Measurements from ENCODE around the gene MIA.

The MIA gene

DNA sequence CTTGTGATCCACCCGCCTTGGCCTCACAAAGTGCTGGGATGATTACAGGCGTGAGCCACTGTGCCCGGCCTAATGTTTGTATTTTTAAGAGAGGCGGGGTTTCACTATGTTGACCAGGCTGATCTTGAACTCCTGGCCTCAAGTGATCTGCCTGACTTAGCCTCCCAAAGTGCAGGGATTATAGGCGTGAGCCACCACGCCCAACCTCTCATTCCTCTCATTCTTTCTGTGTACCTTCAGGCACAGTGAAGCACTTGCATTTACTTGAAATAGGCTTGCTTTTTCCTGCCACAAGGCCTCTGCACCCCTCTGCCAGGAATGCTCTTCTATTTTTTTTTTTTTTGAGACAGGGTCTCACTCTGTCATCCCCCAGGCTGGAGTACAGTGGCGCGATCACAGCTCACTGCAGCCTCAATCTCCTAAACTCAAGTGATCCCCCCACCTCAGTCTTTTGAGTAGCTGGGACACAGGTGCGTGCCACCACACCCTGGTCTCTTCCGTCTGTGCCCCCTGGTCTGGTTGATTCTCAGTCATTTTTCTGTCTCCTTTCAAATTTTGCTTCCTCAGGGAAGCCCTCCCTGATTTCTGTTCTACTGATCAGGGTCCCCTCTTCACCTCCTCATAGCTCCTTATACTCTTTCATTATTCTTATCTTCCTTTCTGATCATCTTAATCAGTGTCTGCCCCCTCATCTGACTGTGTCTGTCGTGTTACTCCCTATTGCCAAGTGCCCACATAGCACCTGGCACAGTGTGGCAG is 40.1 kb upstream of the MIA start:
- no peak for TF ChIP-seq GLIS3 (CRISPR knock-in tag; IDR thresholded peaks at IDR 0.05)
- no peak for ATAC-seq

DNA sequence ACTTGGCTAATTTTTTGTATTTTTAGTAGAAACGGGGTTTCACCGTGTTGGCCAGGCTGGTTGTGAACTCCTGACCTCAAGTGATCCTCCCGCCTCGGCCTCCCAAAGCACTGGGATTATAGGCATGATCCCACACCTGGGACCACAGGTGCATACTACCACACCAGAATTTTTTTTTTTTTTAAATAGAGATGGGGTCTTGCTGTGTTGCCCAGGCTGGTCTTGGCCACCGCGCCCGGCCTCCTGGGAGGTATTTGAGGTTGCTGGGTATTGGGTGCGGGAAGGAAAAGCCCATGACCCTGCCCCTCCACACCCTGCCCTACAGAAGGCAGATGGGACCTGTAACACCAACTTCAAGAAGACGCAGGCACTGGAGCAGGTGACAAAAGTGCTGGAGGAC is 38.7 kb upstream of the MIA start:
- no peak for ATAC-seq
- no peak for TF ChIP-seq TOX (CRISPR knock-in tag; IDR thresholded peaks at IDR 0.05; ENCODE audit: borderline replicate concordance)

DNA sequence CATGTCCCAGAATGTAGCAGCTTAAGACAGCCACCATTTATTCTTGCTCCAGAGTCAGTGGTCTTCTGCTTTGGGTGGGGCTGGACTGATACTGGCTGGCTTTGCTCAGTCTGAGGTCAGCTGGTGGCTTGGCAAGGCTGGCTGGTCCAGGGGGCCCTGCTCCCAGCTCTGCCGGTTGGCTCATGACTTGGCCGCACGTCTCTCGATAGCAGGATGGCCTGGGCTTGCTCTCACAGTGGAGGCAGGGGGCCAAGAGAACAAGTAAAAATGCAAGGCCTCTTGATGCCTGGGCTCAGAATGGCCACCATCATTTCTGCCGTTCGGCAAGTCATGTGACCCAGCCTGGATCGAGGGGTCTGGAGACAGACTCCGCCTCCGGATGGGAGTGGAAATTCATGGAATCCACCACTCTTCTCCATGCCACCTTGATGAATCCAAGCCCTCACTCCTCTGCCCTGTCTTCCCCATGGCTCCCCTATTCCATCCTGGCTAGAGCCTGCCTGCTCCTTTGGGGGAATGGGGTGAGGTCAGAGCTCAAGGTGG is 38.1 kb upstream of the MIA start:
- TF ChIP-seq, protein P1, sequence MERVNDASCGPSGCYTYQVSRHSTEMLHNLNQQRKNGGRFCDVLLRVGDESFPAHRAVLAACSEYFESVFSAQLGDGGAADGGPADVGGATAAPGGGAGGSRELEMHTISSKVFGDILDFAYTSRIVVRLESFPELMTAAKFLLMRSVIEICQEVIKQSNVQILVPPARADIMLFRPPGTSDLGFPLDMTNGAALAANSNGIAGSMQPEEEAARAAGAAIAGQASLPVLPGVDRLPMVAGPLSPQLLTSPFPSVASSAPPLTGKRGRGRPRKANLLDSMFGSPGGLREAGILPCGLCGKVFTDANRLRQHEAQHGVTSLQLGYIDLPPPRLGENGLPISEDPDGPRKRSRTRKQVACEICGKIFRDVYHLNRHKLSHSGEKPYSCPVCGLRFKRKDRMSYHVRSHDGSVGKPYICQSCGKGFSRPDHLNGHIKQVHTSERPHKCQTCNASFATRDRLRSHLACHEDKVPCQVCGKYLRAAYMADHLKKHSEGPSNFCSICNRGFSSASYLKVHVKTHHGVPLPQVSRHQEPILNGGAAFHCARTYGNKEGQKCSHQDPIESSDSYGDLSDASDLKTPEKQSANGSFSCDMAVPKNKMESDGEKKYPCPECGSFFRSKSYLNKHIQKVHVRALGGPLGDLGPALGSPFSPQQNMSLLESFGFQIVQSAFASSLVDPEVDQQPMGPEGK (CRISPR knock-in tag; IDR thresholded peaks at IDR 0.05; ENCODE audit: borderline replicate concordance): no peak
- TF ChIP-seq ZFP30 (CRISPR knock-in tag; IDR thresholded peaks at IDR 0.05) (no peak), ZNF70 (CRISPR knock-in tag; IDR thresholded peaks at IDR 0.05) (no peak), BACH2 (CRISPR knock-in tag; IDR thresholded peaks at IDR 0.05; ENCODE audit: borderline replicate concordance) (no peak), PPARA (CRISPR knock-in tag; IDR thresholded peaks at IDR 0.05; ENCODE audit: borderline replicate concordance) (no peak), ISL1 (CRISPR knock-in tag; IDR thresholded peaks at IDR 0.05) (no peak), TOX (CRISPR knock-in tag; IDR thresholded peaks at IDR 0.05; ENCODE audit: borderline replicate concordance) (no peak)
- TF ChIP-seq, protein P2, sequence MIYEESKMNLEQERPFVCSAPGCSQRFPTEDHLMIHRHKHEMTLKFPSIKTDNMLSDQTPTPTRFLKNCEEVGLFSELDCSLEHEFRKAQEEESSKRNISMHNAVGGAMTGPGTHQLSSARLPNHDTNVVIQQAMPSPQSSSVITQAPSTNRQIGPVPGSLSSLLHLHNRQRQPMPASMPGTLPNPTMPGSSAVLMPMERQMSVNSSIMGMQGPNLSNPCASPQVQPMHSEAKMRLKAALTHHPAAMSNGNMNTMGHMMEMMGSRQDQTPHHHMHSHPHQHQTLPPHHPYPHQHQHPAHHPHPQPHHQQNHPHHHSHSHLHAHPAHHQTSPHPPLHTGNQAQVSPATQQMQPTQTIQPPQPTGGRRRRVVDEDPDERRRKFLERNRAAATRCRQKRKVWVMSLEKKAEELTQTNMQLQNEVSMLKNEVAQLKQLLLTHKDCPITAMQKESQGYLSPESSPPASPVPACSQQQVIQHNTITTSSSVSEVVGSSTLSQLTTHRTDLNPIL (CRISPR knock-in tag; IDR thresholded peaks at IDR 0.05; ENCODE audit: low read depth): no peak
- TF ChIP-seq, protein P3, sequence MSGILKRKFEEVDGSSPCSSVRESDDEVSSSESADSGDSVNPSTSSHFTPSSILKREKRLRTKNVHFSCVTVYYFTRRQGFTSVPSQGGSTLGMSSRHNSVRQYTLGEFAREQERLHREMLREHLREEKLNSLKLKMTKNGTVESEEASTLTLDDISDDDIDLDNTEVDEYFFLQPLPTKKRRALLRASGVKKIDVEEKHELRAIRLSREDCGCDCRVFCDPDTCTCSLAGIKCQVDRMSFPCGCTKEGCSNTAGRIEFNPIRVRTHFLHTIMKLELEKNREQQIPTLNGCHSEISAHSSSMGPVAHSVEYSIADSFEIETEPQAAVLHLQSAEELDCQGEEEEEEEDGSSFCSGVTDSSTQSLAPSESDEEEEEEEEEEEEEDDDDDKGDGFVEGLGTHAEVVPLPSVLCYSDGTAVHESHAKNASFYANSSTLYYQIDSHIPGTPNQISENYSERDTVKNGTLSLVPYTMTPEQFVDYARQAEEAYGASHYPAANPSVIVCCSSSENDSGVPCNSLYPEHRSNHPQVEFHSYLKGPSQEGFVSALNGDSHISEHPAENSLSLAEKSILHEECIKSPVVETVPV (CRISPR knock-in tag; IDR thresholded peaks at IDR 0.05): no peak
- no peak for ATAC-seq

DNA sequence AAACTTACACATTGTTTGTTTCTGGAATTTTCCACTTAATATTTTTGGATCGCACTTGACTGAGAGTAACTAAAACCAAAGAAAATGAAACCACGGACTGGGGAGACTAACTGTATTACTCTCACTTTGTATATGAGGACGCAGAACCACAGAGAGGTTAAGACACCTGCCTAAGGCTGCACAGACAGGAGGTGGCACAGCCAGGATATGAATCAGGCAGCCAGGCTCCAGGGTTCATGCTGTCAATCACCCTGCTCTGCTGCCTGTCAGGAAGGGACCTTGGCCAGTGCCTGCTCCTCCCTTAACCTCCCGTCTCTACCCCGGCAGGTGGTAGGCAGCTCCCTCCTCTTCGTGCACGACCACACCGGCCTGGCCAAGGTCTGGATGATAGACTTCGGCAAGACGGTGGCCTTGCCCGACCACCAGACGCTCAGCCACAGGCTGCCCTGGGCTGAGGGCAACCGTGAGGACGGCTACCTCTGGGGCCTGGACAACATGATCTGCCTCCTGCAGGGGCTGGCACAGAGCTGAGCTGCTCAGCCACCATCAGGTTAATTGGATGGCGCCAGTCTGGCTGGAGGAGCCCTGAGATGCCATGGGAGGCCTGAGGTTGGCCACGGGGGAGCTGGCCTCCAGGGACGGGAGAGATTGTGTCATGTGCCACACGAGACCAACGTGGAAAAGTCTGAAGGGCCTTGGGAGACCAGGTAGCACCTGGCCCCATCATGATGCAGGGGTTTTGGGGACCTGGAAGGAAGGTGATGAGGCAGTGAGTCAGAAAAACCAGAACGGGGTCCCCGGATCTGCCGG is 36.1 kb upstream of the MIA start:
- no peak; the same call in 2 of the 3 replicates for ATAC-seq
- TF ChIP-seq ESRRG (CRISPR knock-in tag; IDR thresholded peaks at IDR 0.05) (no peak), GLIS3 (CRISPR knock-in tag; IDR thresholded peaks at IDR 0.05) (no peak), ZFP3 (CRISPR knock-in tag; IDR thresholded peaks at IDR 0.05) (no peak), ZNF8 (CRISPR knock-in tag; IDR thresholded peaks at IDR 0.05) (no peak), ZNF565 (CRISPR knock-in tag; conservative IDR thresholded peaks at IDR 0.05; ENCODE audit: low read depth) (no peak), ARNTL (CRISPR knock-in tag; IDR thresholded peaks at IDR 0.05; ENCODE audit: borderline replicate concordance, low read depth) (no peak)

DNA sequence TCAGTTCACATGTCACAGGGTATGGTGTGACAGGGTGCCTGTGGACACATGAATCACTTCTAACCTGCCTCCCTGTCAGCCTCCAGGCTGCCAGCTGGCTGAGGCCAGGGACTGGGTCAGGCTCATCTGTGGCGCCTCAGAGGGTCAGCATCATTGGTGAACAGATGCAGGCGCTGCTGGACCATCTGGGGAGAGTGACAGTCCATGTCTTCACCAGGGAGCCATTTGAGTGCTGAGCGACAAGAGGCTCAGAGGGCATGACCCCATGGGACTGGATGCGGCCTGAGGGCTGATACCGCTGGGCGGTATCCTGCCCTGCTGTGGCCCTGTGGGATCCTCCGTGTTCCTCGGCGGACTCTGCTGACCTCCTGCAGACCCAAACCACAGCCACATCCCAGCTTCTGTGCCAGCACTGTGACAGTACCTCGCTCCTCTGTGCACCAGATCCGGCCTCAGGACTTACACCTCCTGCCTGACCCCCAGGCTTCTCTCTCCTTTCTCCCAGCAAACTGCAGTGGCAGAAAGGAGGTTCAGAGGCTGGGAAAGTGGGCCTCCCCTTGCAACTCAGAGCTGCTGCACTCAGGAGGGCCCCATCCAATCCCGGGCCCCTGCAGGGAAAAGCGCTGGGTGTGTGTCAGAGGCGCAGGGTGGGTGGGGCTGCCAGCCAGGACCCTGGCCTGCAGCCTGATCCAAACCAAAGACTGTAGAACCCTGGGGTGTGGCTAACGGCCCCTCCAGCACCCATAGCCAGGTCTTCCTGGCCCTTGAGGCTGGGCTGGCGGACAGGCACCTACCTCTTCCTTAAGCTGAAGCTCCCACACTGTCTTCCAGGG is 35.2 kb upstream of the MIA start:
- peak; percentile 5; the same call in 2 of the 3 replicates for ATAC-seq
- TF ChIP-seq TCF4 (CRISPR knock-in tag; IDR thresholded peaks at IDR 0.05; ENCODE audit: borderline replicate concordance) (no peak), PPARA (CRISPR knock-in tag; IDR thresholded peaks at IDR 0.05; ENCODE audit: borderline replicate concordance) (no peak), ZFP3 (CRISPR knock-in tag; IDR thresholded peaks at IDR 0.05) (no peak), RARB (CRISPR knock-in tag; IDR thresholded peaks at IDR 0.05) (no peak), SNAI2 (CRISPR knock-in tag; IDR thresholded peaks at IDR 0.05) (no peak), ESRRG (CRISPR knock-in tag; IDR thresholded peaks at IDR 0.05) (no peak), ISL1 (CRISPR knock-in tag; IDR thresholded peaks at IDR 0.05) (no peak), GLIS3 (CRISPR knock-in tag; IDR thresholded peaks at IDR 0.05) (no peak), ZNF70 (CRISPR knock-in tag; IDR thresholded peaks at IDR 0.05) (no peak), ZNF565 (CRISPR knock-in tag; conservative IDR thresholded peaks at IDR 0.05; ENCODE audit: low read depth) (no peak), ZFP30 (CRISPR knock-in tag; IDR thresholded peaks at IDR 0.05) (no peak), OSR1 (CRISPR knock-in tag; IDR thresholded peaks at IDR 0.05) (no peak)
- TF ChIP-seq, protein P2 (CRISPR knock-in tag; IDR thresholded peaks at IDR 0.05; ENCODE audit: low read depth): no peak
- TF ChIP-seq, protein P1 (CRISPR knock-in tag; IDR thresholded peaks at IDR 0.05; ENCODE audit: borderline replicate concordance): no peak
- TF ChIP-seq, protein P4, sequence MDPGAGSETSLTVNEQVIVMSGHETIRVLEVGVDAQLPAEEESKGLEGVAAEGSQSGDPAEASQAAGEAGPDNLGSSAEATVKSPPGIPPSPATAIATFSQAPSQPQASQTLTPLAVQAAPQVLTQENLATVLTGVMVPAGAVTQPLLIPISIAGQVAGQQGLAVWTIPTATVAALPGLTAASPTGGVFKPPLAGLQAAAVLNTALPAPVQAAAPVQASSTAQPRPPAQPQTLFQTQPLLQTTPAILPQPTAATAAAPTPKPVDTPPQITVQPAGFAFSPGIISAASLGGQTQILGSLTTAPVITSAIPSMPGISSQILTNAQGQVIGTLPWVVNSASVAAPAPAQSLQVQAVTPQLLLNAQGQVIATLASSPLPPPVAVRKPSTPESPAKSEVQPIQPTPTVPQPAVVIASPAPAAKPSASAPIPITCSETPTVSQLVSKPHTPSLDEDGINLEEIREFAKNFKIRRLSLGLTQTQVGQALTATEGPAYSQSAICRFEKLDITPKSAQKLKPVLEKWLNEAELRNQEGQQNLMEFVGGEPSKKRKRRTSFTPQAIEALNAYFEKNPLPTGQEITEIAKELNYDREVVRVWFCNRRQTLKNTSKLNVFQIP (CRISPR knock-in tag; IDR thresholded peaks at IDR 0.05; ENCODE audit: borderline replicate concordance, low read depth): no peak

Measured in SK-N-SH treated with all-trans-retinoic acid at 6 μM for 48 hours (cell line).